Measurements from ENCODE around the gene CBLB.

CBLB gene

GRCh38 chr3:105868742-105869530 lies at the start of gene CBLB:
CBLB (minus strand) TSS chr3:105869012; CDS start chr3:105867577, 1,435 bp downstream.
- H3K27ac ChIP-seq: peak within 1 kb of the TSS; percentile 93
- H3K27me3 ChIP-seq (ENCODE audit: insufficient read depth, low read depth, severe bottlenecking): no peaks in the 10 kb centered on the region
- DNase-seq: peak; percentile 90
- H3K4me3 ChIP-seq (ENCODE audit: low read depth, low read length): peak within 1 kb of the TSS; percentile 86
- peaks cover 18% of the 10 kb centered on the region; the same call in 1 of the 2 replicates for H3K36me3 ChIP-seq
- no peaks in the 10 kb centered on the region for H3K9me3 ChIP-seq (ENCODE audit: severe bottlenecking)
- TF ChIP-seq, protein P1, sequence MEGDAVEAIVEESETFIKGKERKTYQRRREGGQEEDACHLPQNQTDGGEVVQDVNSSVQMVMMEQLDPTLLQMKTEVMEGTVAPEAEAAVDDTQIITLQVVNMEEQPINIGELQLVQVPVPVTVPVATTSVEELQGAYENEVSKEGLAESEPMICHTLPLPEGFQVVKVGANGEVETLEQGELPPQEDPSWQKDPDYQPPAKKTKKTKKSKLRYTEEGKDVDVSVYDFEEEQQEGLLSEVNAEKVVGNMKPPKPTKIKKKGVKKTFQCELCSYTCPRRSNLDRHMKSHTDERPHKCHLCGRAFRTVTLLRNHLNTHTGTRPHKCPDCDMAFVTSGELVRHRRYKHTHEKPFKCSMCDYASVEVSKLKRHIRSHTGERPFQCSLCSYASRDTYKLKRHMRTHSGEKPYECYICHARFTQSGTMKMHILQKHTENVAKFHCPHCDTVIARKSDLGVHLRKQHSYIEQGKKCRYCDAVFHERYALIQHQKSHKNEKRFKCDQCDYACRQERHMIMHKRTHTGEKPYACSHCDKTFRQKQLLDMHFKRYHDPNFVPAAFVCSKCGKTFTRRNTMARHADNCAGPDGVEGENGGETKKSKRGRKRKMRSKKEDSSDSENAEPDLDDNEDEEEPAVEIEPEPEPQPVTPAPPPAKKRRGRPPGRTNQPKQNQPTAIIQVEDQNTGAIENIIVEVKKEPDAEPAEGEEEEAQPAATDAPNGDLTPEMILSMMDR (IDR thresholded peaks at IDR 0.05; ENCODE audit: low read depth, low read length): no peak

DNA sequence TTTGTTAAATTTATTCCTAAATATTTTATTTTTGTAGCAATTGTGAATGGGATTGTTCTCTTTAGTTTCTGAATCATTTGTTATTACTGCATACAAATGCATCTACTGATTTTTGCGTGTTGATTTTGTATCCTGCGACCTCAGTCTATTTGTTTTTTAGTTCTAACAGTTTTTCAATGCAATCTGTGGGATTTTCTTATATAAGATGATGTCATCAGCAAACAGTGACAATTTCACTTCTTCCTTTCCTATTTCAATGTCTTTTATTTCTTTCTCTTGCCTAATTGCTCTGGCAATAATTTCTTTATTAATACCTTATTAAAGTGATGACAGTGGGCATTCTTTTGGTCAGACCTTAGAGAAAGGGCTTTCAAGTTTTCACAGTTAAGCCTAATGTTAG lies 48.0 kb upstream of the CBLB start:
- H3K4me3 ChIP-seq (ENCODE audit: low read depth, low read length): no peak overlapping the region
- DNase-seq: no peak

DNA sequence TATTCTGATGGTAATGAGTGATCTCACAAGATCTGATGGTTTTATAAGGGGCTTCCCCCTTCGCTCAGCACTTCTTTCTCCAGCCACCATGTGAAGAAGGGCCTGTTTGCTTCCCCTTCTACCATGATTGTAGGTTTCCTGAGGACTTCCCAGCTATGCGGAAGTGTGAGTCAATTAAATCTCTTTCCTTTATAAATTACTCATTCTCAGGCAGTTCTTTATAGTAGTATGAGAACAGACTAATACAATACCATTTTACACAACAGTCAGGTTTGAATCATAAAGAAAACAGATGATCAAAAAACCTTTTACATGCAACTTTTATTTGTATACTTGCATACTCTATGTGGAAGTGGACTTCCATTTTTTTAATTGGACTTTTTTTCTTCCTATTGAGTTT lies 46.7 kb upstream of the CBLB start:
- no peaks in the 10 kb centered on the region for H3K27me3 ChIP-seq (ENCODE audit: insufficient read depth, low read depth, severe bottlenecking)
- H3K9me3 ChIP-seq (ENCODE audit: severe bottlenecking): no peaks in the 10 kb centered on the region
- no peak for DNase-seq
- H3K27ac ChIP-seq: no peak overlapping the region
- H3K36me3 ChIP-seq: no peaks in the 10 kb centered on the region
- no peak overlapping the region for H3K4me3 ChIP-seq (ENCODE audit: low read depth, low read length)
- TF ChIP-seq, protein P1 (IDR thresholded peaks at IDR 0.05; ENCODE audit: low read depth, low read length): no peak

More for the DNA sequence above, 48.0 kb upstream of the CBLB start:
- H3K36me3 ChIP-seq: no peaks in the 10 kb centered on the region
- H3K27me3 ChIP-seq (ENCODE audit: insufficient read depth, low read depth, severe bottlenecking): no peaks in the 10 kb centered on the region
- TF ChIP-seq, protein P1 (IDR thresholded peaks at IDR 0.05; ENCODE audit: low read depth, low read length): no peak
- H3K9me3 ChIP-seq (ENCODE audit: severe bottlenecking): no peaks in the 10 kb centered on the region
- no peak overlapping the region for H3K27ac ChIP-seq

DNA sequence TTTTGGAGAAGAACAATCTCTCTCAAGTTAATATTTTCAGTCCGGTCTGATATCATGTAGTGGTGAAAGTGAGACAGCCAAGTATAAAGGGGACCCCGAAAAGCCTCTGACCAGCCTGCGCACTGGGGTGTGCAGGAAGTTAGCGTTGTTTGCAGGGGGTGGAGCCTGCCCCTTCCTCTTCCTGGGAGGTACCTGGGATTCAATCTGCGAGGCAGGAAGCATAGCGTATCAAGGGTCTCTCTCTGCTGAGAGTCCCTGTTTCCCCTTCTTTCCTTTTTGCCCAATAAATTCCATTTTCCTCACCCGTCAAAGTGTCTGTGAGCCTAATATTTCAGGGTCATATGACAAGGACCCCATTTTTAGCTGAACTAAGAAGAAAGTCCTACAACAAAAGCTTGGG lies 44.8 kb upstream of the CBLB start:
- TF ChIP-seq, protein P1 (IDR thresholded peaks at IDR 0.05; ENCODE audit: low read depth, low read length): no peak
- no peaks in the 10 kb centered on the region for H3K36me3 ChIP-seq
- no peak overlapping the region for H3K4me3 ChIP-seq (ENCODE audit: low read depth, low read length)
- DNase-seq: no peak
- H3K27me3 ChIP-seq (ENCODE audit: insufficient read depth, low read depth, severe bottlenecking): no peaks in the 10 kb centered on the region
- H3K9me3 ChIP-seq (ENCODE audit: severe bottlenecking): no peaks in the 10 kb centered on the region
- no peak overlapping the region for H3K27ac ChIP-seq

DNA sequence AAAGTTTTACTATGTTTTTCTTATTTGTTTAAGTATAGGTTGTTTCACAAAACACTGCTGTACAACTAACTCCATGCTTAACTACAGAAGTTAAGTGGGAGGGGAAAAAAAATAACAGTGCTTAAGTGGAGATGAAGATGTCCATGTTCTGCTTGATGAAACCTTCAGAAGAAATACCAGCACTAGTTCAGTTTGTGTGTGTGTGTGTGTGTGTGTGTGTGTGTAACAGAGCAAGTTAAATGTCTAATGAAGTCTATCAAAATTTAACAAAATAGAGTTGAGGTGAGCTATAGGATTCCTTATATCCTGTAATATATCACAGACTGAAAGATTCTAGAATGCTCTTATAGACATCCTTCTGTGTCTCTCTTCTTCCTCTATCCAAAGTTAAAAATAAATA lies 44.1 kb upstream of the CBLB start:
- TF ChIP-seq, protein P1 (IDR thresholded peaks at IDR 0.05; ENCODE audit: low read depth, low read length): no peak
- no peaks in the 10 kb centered on the region for H3K9me3 ChIP-seq (ENCODE audit: severe bottlenecking)
- no peak for DNase-seq
- no peaks in the 10 kb centered on the region for H3K36me3 ChIP-seq
- H3K27ac ChIP-seq: no peak overlapping the region
- H3K27me3 ChIP-seq (ENCODE audit: insufficient read depth, low read depth, severe bottlenecking): no peaks in the 10 kb centered on the region
- H3K4me3 ChIP-seq (ENCODE audit: low read depth, low read length): no peak overlapping the region

All from WERI-Rb-1 (cell line).